Activated naive CD4-positive, alpha-beta T cell treated with anti-CD3 and anti-CD28 coated beads, Interleukin-2, amount 50 U/mL, for 72 hours (primary cell): ENCODE measurements around the gene MBD5. TPM values are rescaled to one million over a fixed set of nuclear protein-coding genes. Genes with fewer than 3 reads are reported as not detected.

Source experiments
- ATAC-seq, 2 donors: fragments of 150-1000 bp; cut with Tn5 transposase; 2 replicates each; pipeline ENCODE4 v1.10.0; 2021; ENCODE audit warnings: mild to moderate bottlenecking in 2 of 2, moderate library complexity in 2 of 2
- DNase-seq, 2 donors: peaks; one replicate each; pipeline ENCODE4 v3.0.0; 2021 to 2022; ENCODE audit warnings: low spot score in 2 of 2
- H3K27ac Mint-ChIP-seq, 2 donors: one replicate each; pipeline ENCODE4 v1.8.0; 2022; ENCODE audit warnings: mild to moderate bottlenecking in 2 of 2, mixed read lengths in 2 of 2
- H3K36me3 Mint-ChIP-seq, 2 donors: one replicate each; pipeline ENCODE4 v1.8.0; 2022; ENCODE audit warnings: mixed read lengths in 2 of 2
- H3K9me3 Mint-ChIP-seq, 2 donors: one replicate each; pipeline ENCODE4 v1.8.0; 2022; ENCODE audit warnings: mixed read lengths in 2 of 2
- total RNA-seq, 2 donors: library from RNA; stranded (reverse); gene quantifications; one replicate each; pipeline ENCODE4 v1.2.3, GENCODE V29; 2022

The MBD5 gene
- total RNA-seq, 2 donors from 2014 or later, result 37.7 to 47.9 TPM

DNA sequence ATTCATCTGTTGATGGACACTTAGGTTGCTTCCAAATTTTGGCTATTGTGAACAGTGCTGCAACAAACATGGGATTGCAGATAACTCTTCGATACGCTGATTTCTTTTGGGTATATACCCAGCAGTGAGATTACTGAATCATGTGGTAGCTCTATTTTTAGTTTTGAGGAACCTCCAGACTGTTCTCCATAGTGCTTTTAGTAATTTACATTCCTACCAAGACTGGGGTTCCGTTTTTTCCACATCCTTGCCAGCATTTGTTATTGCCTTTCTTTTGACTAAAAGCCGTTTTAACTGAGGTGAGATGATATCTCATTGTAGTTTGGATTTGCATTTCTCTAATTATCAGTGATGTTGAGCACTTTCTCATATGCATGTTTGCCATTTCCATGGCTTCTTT, 200.3 kb downstream of the MBD5 start:
- Mint-ChIP-seq H3K36me3 (peaks cover 31 to 37% of the 10 kb centered on the region in 2 donors), H3K9me3 (peaks cover 19 to 24% of the 10 kb centered on the region in 2 donors), H3K27ac (no peak overlapping the region)
- no peak for DNase-seq
- ATAC-seq, result no peak

DNA sequence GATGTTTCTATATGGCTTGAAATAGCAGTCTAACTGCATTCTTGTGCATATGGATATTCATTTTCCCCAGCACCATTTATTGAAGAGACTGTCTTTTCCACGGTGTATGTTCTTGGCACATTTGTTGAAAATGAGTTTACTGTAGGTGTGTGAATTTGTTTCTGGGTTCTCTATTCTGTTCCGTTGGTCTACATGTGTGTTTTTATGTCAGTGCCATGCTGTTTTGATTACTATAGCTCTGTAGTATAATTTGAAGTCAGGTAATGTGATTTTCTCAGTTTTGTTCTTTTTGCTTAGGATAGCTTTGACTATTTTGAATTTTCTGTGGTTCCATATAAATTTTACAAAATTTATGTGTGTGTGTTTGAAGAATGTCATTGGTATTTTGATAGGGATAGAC, 201.0 kb downstream of the MBD5 start:
- Mint-ChIP-seq H3K36me3 (peaks cover 31 to 37% of the 10 kb centered on the region in 2 donors), H3K9me3 (peaks cover 19 to 24% of the 10 kb centered on the region in 2 donors), H3K27ac (no peak overlapping the region)
- DNase-seq, result no peak
- ATAC-seq, result no peak

DNA sequence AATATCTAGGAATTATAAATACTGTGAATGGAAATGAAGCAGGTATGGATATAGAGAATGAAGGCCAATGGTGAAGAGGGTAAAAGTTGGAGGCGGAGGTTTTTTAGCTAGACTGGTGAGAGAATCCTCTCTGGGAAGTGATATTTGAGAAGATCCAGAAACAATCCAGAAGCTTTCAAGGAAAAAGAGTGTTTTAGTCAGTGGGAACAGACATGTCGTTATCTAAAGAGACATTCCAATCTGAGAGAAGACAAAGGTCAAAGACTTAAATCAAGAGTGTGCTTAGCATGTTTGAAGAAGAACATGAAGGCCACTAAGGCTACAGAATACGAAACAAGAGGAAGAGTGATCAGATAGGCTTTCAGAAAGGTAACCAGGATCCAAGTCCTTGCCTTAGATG, 211.0 kb downstream of the MBD5 start:
- no peak overlapping the region for H3K27ac Mint-ChIP-seq

DNA sequence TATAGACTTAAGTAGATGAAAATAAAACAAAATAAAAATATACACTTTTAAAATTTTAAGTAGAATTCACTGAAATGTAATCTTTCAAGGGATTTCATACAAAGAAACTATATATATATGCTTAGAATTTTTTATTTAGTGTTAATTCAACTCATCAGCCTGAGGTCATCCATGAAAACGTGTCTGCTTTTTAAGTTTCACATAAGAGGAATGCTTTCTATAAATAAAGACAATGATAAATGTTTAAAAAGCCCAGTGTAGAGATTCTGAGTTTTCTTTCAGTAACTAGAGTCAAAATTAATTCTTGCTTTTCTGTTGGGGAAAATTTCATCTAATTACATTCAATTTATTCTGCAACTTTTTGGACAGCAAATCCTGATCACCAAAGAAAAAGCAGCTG, 213.3 kb downstream of the MBD5 start:
- Mint-ChIP-seq H3K9me3 (peaks cover 18 to 22% of the 10 kb centered on the region in 2 donors), H3K27ac (no peak overlapping the region), H3K36me3 (peaks cover 34 to 37% of the 10 kb centered on the region in 2 donors)
- ATAC-seq (no peak), DNase-seq (no peak)

More for the DNA sequence above, 211.0 kb downstream of the MBD5 start:
- ATAC-seq, result no peak
- Mint-ChIP-seq H3K36me3 (peaks cover 30 to 33% of the 10 kb centered on the region in 2 donors), H3K9me3 (peaks cover 13 to 17% of the 10 kb centered on the region in 2 donors)
- no peak for DNase-seq

DNA sequence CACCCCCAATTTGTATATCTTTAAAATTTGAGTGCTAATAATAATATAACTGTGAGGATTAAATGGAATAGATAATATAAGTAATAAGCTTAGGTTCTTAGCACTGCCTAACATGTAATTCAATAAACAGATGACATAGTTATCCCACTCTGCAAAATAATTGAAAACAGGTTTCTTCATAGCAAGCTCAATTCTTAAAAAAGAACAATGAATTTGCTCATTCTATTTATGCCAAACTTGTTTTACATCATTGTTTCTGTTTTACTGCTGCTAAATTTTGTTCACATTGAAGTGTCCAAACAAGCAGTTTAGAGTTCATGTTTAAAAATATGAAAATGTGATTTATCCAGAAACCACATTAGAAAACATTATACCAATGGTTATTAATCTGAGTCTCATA, 217.0 kb downstream of the MBD5 start:
- ATAC-seq, result no peak
- Mint-ChIP-seq H3K36me3 (peaks cover 33 to 40% of the 10 kb centered on the region in 2 donors), H3K9me3 (peaks cover 13 to 18% of the 10 kb centered on the region in 2 donors)

DNA sequence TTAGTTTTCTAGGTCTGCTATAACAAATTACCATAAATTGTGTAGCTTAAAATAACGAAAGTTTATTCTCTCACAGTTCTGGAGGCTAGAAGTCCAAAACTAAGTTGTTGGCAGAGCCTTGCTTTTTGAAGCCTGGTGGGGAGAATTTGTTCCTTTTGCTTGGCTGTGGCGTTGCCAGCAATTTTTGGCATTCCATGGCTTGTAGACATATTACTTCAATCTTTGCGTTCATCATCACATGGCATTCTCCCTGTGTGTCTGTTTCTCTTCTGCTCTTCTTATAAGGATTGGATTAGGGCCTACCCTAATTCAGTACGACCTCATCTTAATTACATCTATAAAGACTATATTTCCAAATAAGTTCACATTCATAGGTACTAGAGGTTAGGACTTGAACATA, 217.7 kb downstream of the MBD5 start:
- Mint-ChIP-seq H3K27ac (no peak overlapping the region), H3K9me3 (peaks cover 13 to 18% of the 10 kb centered on the region in 2 donors), H3K36me3 (peaks cover 33 to 40% of the 10 kb centered on the region in 2 donors)
- ATAC-seq (no peak), DNase-seq (no peak)

More for the DNA sequence above, 217.0 kb downstream of the MBD5 start:
- no peak overlapping the region for H3K27ac Mint-ChIP-seq
- DNase-seq, result no peak

DNA sequence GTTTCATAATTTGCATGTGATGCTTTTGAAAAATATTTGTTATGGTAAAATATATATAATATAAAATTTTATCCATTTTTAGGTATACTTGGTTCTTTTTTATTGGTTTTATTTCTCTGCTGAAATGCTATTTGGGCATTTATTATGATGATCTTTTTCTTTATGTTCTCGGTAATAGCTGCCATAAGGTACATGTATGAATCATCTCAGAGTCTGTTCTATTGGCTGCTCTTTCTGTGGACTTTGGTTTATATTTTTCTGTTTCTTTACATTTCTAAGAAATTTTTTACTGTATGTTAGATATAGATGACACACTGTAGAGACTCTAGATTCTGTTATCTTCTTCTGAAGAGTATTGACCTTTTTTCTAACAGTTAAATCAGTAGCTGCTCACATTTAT, 219.9 kb downstream of the MBD5 start:
- no peak overlapping the region for H3K27ac Mint-ChIP-seq
- DNase-seq, result no peak
- peaks cover 13 to 18% of the 10 kb centered on the region in 2 donors for H3K9me3 Mint-ChIP-seq
- ATAC-seq, result no peak
- H3K36me3 Mint-ChIP-seq, result peaks cover 31 to 39% of the 10 kb centered on the region in 2 donors

DNA sequence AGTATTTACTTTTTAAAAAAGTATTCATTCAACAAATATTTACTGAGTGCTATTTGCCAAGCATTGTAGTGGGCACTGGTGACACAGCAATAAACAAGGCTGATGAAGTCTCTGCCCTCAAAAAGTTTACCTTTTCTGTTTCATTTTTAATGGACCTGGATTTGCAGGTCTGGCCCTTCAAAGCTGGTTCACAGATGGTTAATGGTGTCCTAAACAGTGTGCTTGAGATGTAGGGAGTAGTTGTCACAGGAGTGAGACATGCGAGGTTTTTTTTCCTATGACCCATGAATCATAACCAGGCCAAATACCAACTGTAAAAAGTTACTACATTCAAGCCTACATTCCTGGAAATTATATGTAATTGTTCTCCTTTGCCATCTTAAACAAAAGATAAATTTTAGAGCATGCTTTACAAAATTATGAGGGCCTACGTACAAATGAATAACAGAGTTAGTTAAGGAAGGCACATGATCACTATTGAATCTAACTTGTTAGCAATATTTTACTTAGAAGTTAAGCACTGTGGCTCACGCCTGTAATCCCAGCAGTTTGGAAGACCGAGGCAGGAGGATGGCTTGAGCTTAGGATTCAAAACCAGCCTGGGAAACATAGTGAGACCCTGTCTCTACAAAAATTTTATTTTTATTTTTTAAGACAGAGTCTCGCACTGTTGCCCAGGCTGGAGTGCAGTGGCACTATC, 223.9 kb downstream of the MBD5 start:
- Mint-ChIP-seq H3K9me3 (peaks cover 0 to 9% of the 10 kb centered on the region in 2 donors), H3K27ac (no peak overlapping the region), H3K36me3 (peaks cover 10 to 14% of the 10 kb centered on the region in 2 donors)
- DNase-seq (no peak), ATAC-seq (no peak)

DNA sequence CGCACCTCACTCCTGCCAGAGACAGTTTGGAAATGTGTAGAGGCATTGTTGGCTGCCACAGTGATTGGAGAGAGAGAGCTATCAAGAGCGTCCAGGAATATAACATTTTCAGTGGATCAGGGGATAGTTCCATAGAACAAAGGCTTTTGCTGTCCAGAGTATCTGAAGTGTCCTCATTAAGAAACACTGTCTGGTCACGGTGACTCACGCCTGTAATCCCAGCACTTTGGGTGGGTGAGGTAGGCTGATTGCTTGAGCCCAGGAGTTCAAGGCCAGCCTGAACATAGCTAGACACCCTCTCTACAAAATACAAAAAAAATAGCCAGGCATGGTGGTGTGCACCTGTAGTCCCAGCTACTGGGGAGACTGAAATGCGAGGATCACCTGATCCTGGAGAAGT, 231.1 kb downstream of the MBD5 start:
- Mint-ChIP-seq H3K27ac (no peak overlapping the region), H3K9me3 (peaks cover 13 to 24% of the 10 kb centered on the region in 2 donors), H3K36me3 (peaks cover 34 to 41% of the 10 kb centered on the region in 2 donors)
- DNase-seq (no peak), ATAC-seq (no peak)

DNA sequence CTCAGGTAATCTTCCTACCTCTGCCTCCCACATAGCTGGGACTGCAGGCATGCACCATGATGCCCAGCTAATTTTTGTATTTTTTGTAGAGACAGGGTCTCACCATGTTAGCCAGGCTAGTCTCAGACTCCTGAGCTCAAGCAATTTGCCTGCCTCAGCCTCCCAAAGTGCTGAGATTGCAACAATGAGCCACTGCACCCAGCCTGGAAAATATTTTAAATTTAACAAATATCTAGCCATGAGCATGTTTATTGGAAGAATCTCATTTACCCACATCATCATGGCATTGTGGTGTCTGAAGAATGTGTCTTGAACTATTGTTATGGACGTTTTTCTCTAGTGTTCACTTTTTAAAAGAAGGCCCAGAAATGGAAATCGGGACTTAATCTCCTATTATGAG, 231.8 kb downstream of the MBD5 start:
- Mint-ChIP-seq H3K27ac (no peak overlapping the region), H3K9me3 (peaks cover 13 to 24% of the 10 kb centered on the region in 2 donors), H3K36me3 (peaks cover 34 to 41% of the 10 kb centered on the region in 2 donors)
- no peak for DNase-seq
- no peak for ATAC-seq

DNA sequence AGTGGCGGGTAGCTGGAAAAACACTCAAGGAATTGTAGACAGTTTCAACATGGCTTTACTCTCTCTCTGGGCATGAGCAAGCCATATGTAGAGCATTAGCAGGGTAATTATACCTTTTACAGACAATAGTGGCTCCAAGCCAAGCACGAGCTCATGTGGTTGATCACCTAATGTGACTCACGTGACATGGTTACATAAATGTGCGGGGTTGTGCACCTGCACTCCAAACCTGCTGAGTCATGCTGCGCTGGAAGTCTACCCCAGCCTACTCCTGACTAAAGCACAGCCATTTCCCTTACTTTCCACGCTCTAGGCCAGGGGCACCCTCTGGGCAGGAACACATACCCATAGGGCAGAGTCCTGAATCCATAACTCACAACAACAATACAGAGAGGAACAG, 232.8 kb downstream of the MBD5 start:
- peaks cover 13 to 24% of the 10 kb centered on the region in 2 donors for H3K9me3 Mint-ChIP-seq
- no peak for DNase-seq
- H3K27ac Mint-ChIP-seq, result peak overlapping the region in 1 of 2 donors; percentile 57
- no peak for ATAC-seq
- peaks cover 44 to 50% of the 10 kb centered on the region in 2 donors for H3K36me3 Mint-ChIP-seq

DNA sequence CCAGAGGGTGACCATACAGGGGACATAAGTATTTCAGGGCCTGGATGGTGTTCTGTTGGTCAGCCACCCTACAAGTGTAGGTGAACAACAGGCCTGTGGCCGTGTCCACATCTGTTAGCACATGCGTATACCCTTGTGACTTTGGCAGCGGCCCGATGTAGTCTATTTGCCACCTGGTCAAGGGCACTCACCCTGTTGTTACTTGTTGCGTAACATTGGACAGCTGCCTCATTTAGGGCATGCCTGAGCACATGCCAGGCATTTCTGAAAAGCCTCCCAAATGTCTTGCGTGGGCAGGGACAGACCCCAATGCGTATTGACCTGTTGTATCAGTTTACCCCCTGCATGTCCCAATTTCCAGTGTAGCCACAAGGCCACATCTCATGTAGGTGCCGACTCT, 235.0 kb downstream of the MBD5 start:
- peaks cover 55 to 65% of the 10 kb centered on the region in 2 donors for H3K36me3 Mint-ChIP-seq
- no peak overlapping the region for H3K27ac Mint-ChIP-seq
- ATAC-seq, result no peak
- H3K9me3 Mint-ChIP-seq, result peaks cover 21 to 31% of the 10 kb centered on the region in 2 donors
- DNase-seq, result no peak

DNA sequence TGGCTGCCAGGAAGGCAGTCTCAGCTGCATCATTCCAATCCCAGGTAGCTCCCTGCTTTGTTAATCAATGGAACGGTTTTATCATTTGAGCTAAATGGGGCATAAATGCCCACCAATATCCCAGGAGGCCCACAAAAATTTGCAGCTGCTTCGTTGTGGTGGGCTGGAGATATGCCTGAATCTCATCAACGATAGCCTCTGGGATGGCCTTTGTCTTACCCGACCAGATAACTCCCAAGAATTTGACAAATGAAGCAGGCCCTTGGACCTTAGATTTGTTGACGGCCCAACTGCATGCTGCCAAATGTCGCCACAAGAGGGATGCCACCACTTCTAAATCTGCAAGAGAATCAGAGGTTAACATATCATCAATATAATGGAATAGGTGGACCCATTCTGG, 236.4 kb downstream of the MBD5 start:
- DNase-seq (no peak), ATAC-seq (no peak)
- no peak overlapping the region for H3K27ac Mint-ChIP-seq
- peaks cover 49 to 57% of the 10 kb centered on the region in 2 donors for H3K36me3 Mint-ChIP-seq
- H3K9me3 Mint-ChIP-seq, result peaks cover 16 to 24% of the 10 kb centered on the region in 2 donors

DNA sequence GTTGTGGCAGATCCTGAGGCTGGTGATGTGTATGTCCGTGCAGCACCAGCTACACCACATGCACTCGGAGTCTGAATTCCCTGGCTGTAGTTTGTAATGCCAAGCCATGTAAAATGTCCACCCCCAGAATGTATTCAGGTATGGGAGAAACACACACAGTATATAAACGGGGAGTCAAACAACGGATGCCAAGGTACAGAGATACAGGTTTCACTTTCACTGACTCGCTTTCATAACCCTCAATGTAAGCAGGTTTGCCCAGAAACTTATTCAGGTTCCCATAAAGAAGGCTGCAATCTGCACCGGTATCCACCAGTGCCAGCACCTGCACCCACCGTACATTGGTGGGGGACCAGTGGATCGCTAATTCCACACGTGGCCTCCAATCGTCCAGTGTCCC, 237.2 kb downstream of the MBD5 start:
- Mint-ChIP-seq H3K36me3 (peaks cover 42 to 51% of the 10 kb centered on the region in 2 donors), H3K9me3 (peaks cover 16 to 19% of the 10 kb centered on the region in 2 donors), H3K27ac (no peak overlapping the region)
- DNase-seq (no peak), ATAC-seq (no peak)

DNA sequence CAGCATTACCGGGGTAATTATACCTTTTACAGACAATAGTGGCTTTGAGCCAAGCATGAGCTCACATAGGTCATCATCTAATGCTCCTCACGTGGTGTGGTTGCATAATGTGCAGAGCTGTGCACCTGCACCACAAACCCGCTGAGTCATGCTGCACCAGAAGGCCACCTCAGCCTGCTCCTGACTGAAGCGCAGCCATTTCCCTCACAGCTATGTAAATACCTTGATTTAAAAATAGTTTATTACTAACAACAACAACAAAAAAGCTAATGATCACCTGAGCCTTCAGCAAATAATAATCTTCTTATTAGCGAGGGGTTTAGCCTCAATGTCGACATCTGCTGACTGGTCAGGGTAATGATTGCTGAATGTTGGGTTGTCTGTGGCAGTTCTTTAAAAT, 238.8 kb downstream of the MBD5 start:
- ATAC-seq (no peak), DNase-seq (no peak)
- peaks cover 30 to 35% of the 10 kb centered on the region in 2 donors for H3K36me3 Mint-ChIP-seq
- H3K27ac Mint-ChIP-seq, result no peak overlapping the region
- peaks cover 7 to 8% of the 10 kb centered on the region in 2 donors for H3K9me3 Mint-ChIP-seq

DNA sequence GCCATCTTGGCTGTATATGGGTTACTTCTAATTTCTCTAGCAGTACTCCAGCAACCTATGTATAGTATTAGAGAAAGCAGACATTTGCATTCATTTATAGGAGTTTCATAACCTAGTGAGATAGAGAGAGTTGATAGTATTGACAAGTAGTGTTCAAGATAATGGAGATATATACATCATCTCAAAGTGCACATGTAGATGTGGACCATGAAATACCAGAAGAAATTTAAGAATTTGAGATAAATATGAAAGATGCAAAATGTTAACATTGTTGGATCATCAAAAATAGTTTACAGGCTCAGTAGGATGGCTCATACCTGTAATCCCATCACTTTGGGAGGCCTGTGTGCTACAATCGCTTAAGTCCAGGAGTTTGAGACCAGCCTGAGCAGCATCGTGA, 243.0 kb downstream of the MBD5 start:
- ATAC-seq (no peak), DNase-seq (no peak)
- H3K27ac Mint-ChIP-seq, result no peak overlapping the region
- H3K36me3 Mint-ChIP-seq, result peaks cover 14 to 18% of the 10 kb centered on the region in 2 donors
- H3K9me3 Mint-ChIP-seq, result peaks cover 7 to 8% of the 10 kb centered on the region in 2 donors

DNA sequence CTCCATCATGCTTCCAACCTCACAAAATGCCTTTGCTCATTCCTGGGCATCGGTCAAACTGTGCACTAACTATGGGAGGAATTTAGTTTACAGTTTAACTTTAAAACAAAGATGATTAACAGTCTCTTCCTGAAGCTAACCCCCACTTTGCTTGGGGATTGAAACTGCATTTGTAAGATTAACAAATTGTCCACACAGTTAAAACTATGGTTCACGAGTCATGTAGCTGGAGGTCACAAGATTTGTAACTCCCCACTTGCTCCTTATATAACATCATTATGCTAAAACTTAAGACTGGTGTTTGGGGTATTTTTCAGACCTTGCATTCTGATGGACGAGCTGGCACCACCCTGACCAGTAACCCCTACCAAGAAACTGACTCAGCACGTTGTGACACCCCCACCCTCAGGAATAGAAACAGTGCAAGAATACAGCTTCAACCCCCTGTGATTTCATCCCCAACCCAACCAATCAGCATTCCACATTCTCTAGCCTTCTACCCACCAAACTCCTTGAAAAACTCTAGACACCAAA, 252.3 kb downstream of the MBD5 start:
- H3K36me3 Mint-ChIP-seq, result no peaks in the 10 kb centered on the region
- DNase-seq (no peak), ATAC-seq (no peak)
- peaks cover 0 to 5% of the 10 kb centered on the region in 2 donors for H3K9me3 Mint-ChIP-seq
- H3K27ac Mint-ChIP-seq, result no peak overlapping the region

DNA sequence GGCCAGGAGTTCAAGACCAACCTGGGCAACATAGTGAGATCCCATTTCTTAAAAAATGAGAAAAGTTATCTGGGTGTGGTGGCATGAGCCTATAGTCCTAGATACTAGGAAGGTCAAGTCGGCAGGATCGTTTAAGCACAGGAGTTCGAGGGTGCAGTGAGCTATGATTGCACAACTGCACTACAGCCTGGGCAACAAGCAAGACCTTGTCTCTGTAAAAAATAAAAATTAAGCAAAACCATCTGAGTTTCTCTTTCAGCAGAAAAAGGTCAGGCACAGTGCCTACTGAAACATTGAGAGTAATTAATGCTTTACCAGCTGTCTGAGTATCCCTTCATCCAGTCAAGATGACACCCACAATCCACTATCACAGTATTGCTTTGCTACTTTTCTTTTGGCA, 258.3 kb downstream of the MBD5 start:
- ATAC-seq, result no peak
- DNase-seq, result no peak
- no peak overlapping the region for H3K27ac Mint-ChIP-seq
- H3K36me3 Mint-ChIP-seq, result peaks cover 0 to 4% of the 10 kb centered on the region in 2 donors
- H3K9me3 Mint-ChIP-seq, result no peaks in the 10 kb centered on the region
